T-helper 2 cell treated with Interferon-gamma antibody and Interleukin-4, amounts not matched to agents 5 μg/mL and 100 μg/mL, for 36 hours (primary cell): ENCODE measurements around the gene GPX5.

Source experiments
- DNase-seq: peaks from one replicate; pipeline ENCODE4 v3.0.0; 2021; ENCODE audit warnings: low spot score
- H3K27ac Mint-ChIP-seq: one replicate; pipeline ENCODE4 v1.8.0; 2021; ENCODE audit warnings: mild to moderate bottlenecking, mixed read lengths
- H3K27me3 Mint-ChIP-seq: one replicate; pipeline ENCODE4 v1.8.0; 2021; ENCODE audit warnings: low read depth, mixed read lengths
- H3K36me3 Mint-ChIP-seq: one replicate; pipeline ENCODE4 v1.8.0; 2021; ENCODE audit warnings: low read depth, mixed read lengths
- H3K4me1 Mint-ChIP-seq: one replicate; pipeline ENCODE4 v1.8.0; 2021; ENCODE audit warnings: low read depth, mixed read lengths
- H3K4me3 Mint-ChIP-seq: one replicate; pipeline ENCODE4 v1.8.0; 2022; ENCODE audit warnings: mild to moderate bottlenecking, moderate library complexity, mixed read lengths
- H3K9me3 Mint-ChIP-seq: one replicate; pipeline ENCODE4 v1.8.0; 2021; ENCODE audit warnings: mixed read lengths

GPX5 gene, protein sequence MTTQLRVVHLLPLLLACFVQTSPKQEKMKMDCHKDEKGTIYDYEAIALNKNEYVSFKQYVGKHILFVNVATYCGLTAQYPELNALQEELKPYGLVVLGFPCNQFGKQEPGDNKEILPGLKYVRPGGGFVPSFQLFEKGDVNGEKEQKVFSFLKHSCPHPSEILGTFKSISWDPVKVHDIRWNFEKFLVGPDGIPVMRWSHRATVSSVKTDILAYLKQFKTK

DNA sequence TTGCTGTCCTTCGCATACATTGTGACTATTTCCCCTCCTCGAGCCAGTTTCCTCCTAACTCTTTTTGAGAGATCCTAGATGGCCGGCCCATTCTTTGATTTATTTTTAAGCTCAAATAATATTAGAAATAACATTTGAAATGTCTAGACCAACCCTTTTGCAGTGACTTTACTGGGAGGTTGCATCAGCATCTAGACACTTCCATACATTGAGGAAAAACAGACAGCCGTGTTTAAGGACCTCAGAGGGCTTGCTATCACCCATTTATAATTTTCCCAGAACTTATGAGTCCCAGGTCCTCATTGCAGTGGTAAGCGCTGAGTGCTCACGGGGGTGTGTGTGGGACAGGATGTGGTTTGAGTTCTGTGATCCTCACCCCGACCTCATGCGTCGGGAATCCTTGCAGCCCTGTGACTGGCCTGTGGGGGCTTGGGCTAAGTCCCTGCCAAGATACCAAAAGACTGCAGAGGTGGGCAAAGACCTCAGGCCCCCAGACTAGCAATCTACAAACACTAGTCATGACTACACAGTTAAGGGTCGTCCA lies at the start of gene GPX5:
TSS of gene GPX5 (plus strand) at position 386 of the 544 bp plus-strand sequence. CDS start at position 519, 133 bp downstream.
- DNase-seq, result no peak
- Mint-ChIP-seq H3K36me3 (no peaks in the 10 kb centered on the region), H3K9me3 (no peaks in the 10 kb centered on the region), H3K27ac (no peak within 1 kb of the TSS), H3K27me3 (peaks cover 65% of the 10 kb centered on the region), H3K4me1 (peaks cover 26% of the 10 kb centered on the region), H3K4me3 (no peak within 1 kb of the TSS)

DNA sequence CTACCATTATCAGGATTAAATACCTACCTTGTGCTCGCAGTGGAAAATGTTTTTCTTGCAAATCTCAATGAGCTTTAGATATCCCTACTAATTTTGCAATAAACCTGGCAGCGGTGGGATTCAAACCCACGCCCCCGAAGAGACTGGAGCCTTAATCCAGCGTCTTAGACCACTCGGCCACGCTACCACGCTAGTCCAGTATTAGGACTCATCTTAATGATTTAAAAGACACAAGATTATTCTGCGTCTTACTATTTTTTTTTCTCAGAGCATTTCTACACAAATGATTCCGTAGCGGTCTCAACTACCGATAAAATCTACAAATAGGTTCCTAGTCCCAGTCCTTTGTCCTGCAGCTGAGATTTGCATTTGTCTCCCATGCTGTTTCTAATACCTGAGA lies 47.2 kb upstream of the GPX5 start:
- Mint-ChIP-seq H3K9me3 (no peaks in the 10 kb centered on the region), H3K27me3 (peaks cover 83% of the 10 kb centered on the region), H3K36me3 (no peaks in the 10 kb centered on the region), H3K4me1 (peaks cover 16% of the 10 kb centered on the region), H3K4me3 (peak overlapping the region; percentile 30), H3K27ac (no peak overlapping the region)
- no peak for DNase-seq

GRCh38 chr6:28480253-28480932 lies 45.3 kb upstream of the GPX5 start:
- Mint-ChIP-seq H3K4me3 (no peak overlapping the region), H3K27me3 (peaks cover 69% of the 10 kb centered on the region), H3K27ac (no peak overlapping the region), H3K9me3 (no peaks in the 10 kb centered on the region), H3K36me3 (no peaks in the 10 kb centered on the region), H3K4me1 (peaks cover 7% of the 10 kb centered on the region)
- DNase-seq, result no peak

- Mint-ChIP-seq H3K27me3 (peaks cover 52% of the 10 kb centered on the region), H3K36me3 (no peaks in the 10 kb centered on the region), H3K4me1 (peaks cover 10% of the 10 kb centered on the region), H3K27ac (no peak overlapping the region), H3K4me3 (no peak overlapping the region), H3K9me3 (no peaks in the 10 kb centered on the region)
- no peak for DNase-seq
Observed at GRCh38 chr6:28485482-28485881, 40.2 kb upstream of the GPX5 start.

- Mint-ChIP-seq H3K27ac (no peak overlapping the region), H3K4me1 (peaks cover 14% of the 10 kb centered on the region), H3K9me3 (no peaks in the 10 kb centered on the region), H3K27me3 (peaks cover 47% of the 10 kb centered on the region), H3K36me3 (no peaks in the 10 kb centered on the region), H3K4me3 (no peak overlapping the region)
- DNase-seq, result no peak
Observed at GRCh38 chr6:28486533-28486932, 39.1 kb upstream of the GPX5 start.

DNA sequence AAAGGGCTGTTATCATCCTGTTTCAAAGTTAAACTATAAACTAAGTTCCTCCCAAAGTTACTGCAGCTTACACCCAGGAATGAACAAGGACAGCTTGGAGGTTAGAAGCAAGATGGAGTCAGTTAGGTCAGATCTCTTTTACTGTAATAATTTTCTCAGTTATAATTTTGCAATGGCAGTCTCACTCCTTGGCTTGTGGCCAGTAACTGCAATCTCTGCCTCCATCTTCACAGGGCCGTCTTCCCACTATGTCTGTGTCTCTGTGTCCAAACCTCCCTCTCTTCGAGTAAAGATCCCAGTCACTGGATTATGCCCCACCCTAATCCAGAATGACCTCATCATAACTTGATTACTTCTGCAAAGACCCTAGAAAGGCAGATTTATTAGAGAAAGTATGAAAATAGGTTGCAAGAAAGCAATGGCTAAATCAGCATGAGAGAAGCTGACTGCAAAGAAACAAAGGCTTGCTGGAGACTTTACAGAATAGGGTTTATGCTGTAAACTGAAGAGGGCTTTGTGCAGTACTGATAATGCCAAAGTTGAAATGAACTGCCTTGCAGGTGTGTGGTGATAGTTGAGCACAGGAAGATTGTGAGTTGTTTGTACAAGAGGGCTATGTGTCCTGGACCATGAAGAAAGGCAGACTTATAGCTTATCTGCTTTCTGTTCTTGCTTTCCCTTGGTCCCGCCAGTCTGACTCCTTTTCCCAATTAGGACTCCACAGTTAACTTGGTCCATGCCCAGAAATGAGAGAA lies 38.5 kb upstream of the GPX5 start:
- no peak overlapping the region for H3K27ac Mint-ChIP-seq
- DNase-seq, result no peak
- no peak overlapping the region for H3K4me3 Mint-ChIP-seq
- H3K27me3 Mint-ChIP-seq, result peaks cover 49% of the 10 kb centered on the region
- no peaks in the 10 kb centered on the region for H3K36me3 Mint-ChIP-seq
- H3K9me3 Mint-ChIP-seq, result no peaks in the 10 kb centered on the region
- peaks cover 14% of the 10 kb centered on the region for H3K4me1 Mint-ChIP-seq

GRCh38 chr6:28488916-28489365 lies 36.7 kb upstream of the GPX5 start:
- Mint-ChIP-seq H3K36me3 (no peaks in the 10 kb centered on the region), H3K27me3 (peaks cover 52% of the 10 kb centered on the region), H3K9me3 (no peaks in the 10 kb centered on the region), H3K4me1 (peaks cover 14% of the 10 kb centered on the region), H3K27ac (peak overlapping the region; percentile 11), H3K4me3 (peak overlapping the region; percentile 79)
- DNase-seq, result no peak

- Mint-ChIP-seq H3K4me1 (peaks cover 14% of the 10 kb centered on the region), H3K9me3 (no peaks in the 10 kb centered on the region), H3K27me3 (peaks cover 55% of the 10 kb centered on the region), H3K36me3 (no peaks in the 10 kb centered on the region), H3K4me3 (peak overlapping the region; percentile 79), H3K27ac (peak overlapping the region; percentile 64)
- DNase-seq, result peak; percentile 23
Observed at GRCh38 chr6:28489366-28490204, 36.1 kb upstream of the GPX5 start.

DNA sequence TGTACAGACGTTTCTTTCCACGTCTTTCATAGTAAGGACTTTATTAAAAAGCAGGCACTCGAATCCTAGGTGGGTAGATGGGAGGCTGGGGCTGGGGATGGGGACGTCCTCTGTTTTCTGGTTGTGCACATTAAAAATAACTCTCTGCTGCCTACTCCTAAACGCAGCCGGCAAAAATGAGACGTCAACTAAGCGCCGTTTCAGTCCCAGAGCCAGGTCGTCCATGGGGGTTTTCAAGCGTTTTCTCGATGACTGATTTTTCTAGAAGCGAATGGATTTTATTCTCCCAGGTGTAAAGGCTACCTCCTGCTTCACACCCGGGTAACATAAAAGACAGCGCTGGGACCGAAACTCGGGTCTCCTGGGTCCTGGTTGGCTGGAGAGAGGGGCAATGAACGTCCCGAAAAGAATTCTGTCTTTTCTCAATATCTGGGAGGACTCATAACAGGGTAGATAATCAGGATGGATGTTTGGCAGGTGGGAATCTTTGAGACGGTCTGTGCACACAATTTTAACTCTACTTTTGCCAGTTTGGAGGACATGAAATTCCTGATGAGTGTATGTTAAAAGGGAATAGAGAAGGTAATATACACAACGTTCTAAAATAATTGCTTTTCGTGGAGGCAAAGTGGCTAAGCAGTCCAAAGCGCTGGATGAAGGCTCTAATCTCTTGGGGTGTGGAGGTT lies 35.3 kb upstream of the GPX5 start:
- H3K9me3 Mint-ChIP-seq, result no peaks in the 10 kb centered on the region
- H3K4me3 Mint-ChIP-seq, result peak overlapping the region; percentile 79
- peaks cover 58% of the 10 kb centered on the region for H3K27me3 Mint-ChIP-seq
- no peak overlapping the region for H3K27ac Mint-ChIP-seq
- peaks cover 14% of the 10 kb centered on the region for H3K4me1 Mint-ChIP-seq
- no peak for DNase-seq
- H3K36me3 Mint-ChIP-seq, result no peaks in the 10 kb centered on the region

DNA sequence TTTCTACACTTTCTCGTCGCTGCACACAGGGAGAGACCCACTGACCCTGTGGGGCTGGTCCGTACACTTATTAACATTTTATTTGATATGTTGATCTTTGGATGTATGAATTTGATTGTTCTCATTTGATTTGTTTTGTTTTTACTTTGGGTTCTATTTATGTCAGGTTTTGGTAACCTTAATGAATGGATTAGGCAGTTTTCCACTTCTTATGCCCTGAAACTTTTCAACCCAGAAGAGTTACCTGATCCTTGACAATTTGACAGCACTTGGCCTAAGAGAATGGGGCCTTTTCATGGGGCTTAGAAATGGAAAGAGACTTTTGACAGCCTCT lies 33.7 kb upstream of the GPX5 start:
- H3K9me3 Mint-ChIP-seq, result no peaks in the 10 kb centered on the region
- H3K27ac Mint-ChIP-seq, result no peak overlapping the region
- H3K36me3 Mint-ChIP-seq, result no peaks in the 10 kb centered on the region
- H3K4me1 Mint-ChIP-seq, result peaks cover 14% of the 10 kb centered on the region
- peaks cover 56% of the 10 kb centered on the region for H3K27me3 Mint-ChIP-seq
- no peak for DNase-seq
- H3K4me3 Mint-ChIP-seq, result no peak overlapping the region

- Mint-ChIP-seq H3K36me3 (no peaks in the 10 kb centered on the region), H3K9me3 (no peaks in the 10 kb centered on the region), H3K4me3 (no peak overlapping the region), H3K27ac (no peak overlapping the region), H3K4me1 (no peaks in the 10 kb centered on the region), H3K27me3 (peaks cover 50% of the 10 kb centered on the region)
- DNase-seq, result no peak
Observed at GRCh38 chr6:28496099-28496779, 29.4 kb upstream of the GPX5 start.

DNA sequence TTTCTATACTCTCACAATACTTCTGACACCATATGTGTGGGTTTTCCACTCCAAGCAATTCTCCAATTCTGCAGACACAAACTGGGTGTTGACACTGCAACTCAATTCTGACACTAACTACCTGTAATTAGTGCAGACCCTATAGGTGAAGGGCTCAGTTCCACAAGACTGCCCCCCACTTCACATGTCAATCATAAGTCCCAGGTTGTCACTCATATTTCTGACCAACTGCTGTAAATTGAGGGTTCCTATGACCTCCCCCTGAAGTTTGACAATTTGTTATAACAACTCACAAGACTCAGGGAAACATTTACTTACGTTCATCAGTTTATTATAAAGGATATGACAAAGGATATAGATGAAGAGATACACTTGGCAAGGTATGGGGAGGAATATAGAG lies 28.4 kb upstream of the GPX5 start:
- no peaks in the 10 kb centered on the region for H3K9me3 Mint-ChIP-seq
- no peak overlapping the region for H3K4me3 Mint-ChIP-seq
- DNase-seq, result no peak
- peaks cover 41% of the 10 kb centered on the region for H3K27me3 Mint-ChIP-seq
- no peaks in the 10 kb centered on the region for H3K4me1 Mint-ChIP-seq
- H3K36me3 Mint-ChIP-seq, result no peaks in the 10 kb centered on the region
- H3K27ac Mint-ChIP-seq, result no peak overlapping the region

GRCh38 chr6:28497893-28498292 lies 27.8 kb upstream of the GPX5 start:
- no peak for DNase-seq
- peaks cover 35% of the 10 kb centered on the region for H3K27me3 Mint-ChIP-seq
- H3K9me3 Mint-ChIP-seq, result no peaks in the 10 kb centered on the region
- no peaks in the 10 kb centered on the region for H3K36me3 Mint-ChIP-seq
- H3K4me1 Mint-ChIP-seq, result no peaks in the 10 kb centered on the region
- H3K4me3 Mint-ChIP-seq, result no peak overlapping the region
- H3K27ac Mint-ChIP-seq, result no peak overlapping the region
